ENCODE data around the gene OSBP2.

DNA sequence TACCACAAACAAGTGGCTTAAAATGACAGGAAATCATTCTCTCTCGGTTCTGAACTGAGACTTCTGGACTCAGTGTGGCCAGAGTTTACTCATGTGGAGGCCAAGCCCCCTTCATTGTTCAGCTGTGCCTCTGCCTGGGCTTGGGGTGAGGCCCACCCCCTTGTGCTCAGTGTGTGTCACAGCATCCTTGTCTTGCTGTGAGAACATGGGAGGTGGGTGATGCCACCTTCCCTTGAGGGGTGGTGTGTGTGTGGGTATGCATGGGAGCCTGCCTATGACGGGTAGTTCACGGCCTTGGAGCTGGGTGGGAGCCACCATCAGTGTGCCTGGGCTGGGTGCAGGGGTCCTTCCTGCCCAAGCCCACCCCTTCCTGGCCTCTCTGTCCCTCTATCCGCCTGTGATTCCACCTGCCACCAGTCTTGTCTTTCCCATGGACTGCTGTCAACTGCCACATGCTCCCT lies 172.2 kb downstream of the OSBP2 start:
- TF ChIP-seq POLR2A (IDR thresholded peaks at IDR 0.05) (no peak), EP300 (IDR thresholded peaks at IDR 0.05) (no peak)
- TF ChIP-seq, protein P1, sequence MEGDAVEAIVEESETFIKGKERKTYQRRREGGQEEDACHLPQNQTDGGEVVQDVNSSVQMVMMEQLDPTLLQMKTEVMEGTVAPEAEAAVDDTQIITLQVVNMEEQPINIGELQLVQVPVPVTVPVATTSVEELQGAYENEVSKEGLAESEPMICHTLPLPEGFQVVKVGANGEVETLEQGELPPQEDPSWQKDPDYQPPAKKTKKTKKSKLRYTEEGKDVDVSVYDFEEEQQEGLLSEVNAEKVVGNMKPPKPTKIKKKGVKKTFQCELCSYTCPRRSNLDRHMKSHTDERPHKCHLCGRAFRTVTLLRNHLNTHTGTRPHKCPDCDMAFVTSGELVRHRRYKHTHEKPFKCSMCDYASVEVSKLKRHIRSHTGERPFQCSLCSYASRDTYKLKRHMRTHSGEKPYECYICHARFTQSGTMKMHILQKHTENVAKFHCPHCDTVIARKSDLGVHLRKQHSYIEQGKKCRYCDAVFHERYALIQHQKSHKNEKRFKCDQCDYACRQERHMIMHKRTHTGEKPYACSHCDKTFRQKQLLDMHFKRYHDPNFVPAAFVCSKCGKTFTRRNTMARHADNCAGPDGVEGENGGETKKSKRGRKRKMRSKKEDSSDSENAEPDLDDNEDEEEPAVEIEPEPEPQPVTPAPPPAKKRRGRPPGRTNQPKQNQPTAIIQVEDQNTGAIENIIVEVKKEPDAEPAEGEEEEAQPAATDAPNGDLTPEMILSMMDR (IDR thresholded peaks at IDR 0.05) = no peak
